Measurements from ENCODE around the gene P2RX1. TPM values are rescaled to one million over a fixed set of nuclear protein-coding genes. Genes with fewer than 3 reads are reported as not detected.

P2RX1 gene
- total RNA-seq, 1 experiment from 2014 or later, result not detected

GRCh38 chr17:3894911-3895343 lies 21.3 kb downstream of the P2RX1 start:
- in situ Hi-C loops (cut with HindIII; ENCODE audit: low pct_unique_long_range_greater_than_20kb, low sequenced_read_pairs), result no loop called here
- DNase-seq (ENCODE audit: low read depth), result peak; percentile 41

GRCh38 chr17:3894188-3894587 lies 22.1 kb downstream of the P2RX1 start:
- no peak for DNase-seq (ENCODE audit: low read depth)
- in situ Hi-C loops (cut with HindIII; ENCODE audit: low pct_unique_long_range_greater_than_20kb, low sequenced_read_pairs), result no loop called here

- in situ Hi-C loops (cut with HindIII; ENCODE audit: low pct_unique_long_range_greater_than_20kb, low sequenced_read_pairs), result no loop called here
- no peak for DNase-seq (ENCODE audit: low read depth)
These were observed 22.5 kb downstream of the P2RX1 start for GRCh38 chr17:3893720-3894116.

GRCh38 chr17:3893003-3893719 lies 23.1 kb downstream of the P2RX1 start, which contains the start of gene CAMKK1:
Gene CAMKK1 (minus strand): TSS chr17:3893053. CDS start chr17:3885687, 7,366 bp downstream.
- in situ Hi-C loops (cut with HindIII; ENCODE audit: low pct_unique_long_range_greater_than_20kb, low sequenced_read_pairs), result no loop called here
- peak; percentile 92 for DNase-seq (ENCODE audit: low read depth)

GRCh38 chr17:3892095-3892998 lies 23.9 kb downstream of the P2RX1 start:
- peak; percentile 94 for DNase-seq (ENCODE audit: low read depth)
- in situ Hi-C loops (cut with HindIII; ENCODE audit: low pct_unique_long_range_greater_than_20kb, low sequenced_read_pairs), result no loop called here

GRCh38 chr17:3891626-3892094 lies 24.6 kb downstream of the P2RX1 start:
- DNase-seq (ENCODE audit: low read depth), result no peak
- in situ Hi-C loops (cut with HindIII; ENCODE audit: low pct_unique_long_range_greater_than_20kb, low sequenced_read_pairs), result no loop called here

GRCh38 chr17:3890878-3891219 lies 25.4 kb downstream of the P2RX1 start:
- in situ Hi-C loops (cut with HindIII; ENCODE audit: low pct_unique_long_range_greater_than_20kb, low sequenced_read_pairs), result no loop called here
- DNase-seq (ENCODE audit: low read depth), result no peak

GRCh38 chr17:3890082-3890877 lies 26.0 kb downstream of the P2RX1 start:
- in situ Hi-C loops (cut with HindIII; ENCODE audit: low pct_unique_long_range_greater_than_20kb, low sequenced_read_pairs), result no loop called here
- DNase-seq (ENCODE audit: low read depth), result peak; percentile 94

- in situ Hi-C loops (cut with HindIII; ENCODE audit: low pct_unique_long_range_greater_than_20kb, low sequenced_read_pairs), result no loop called here
- no peak for DNase-seq (ENCODE audit: low read depth)
These were observed 26.8 kb downstream of the P2RX1 start for GRCh38 chr17:3889325-3890012.

GRCh38 chr17:3888343-3889171 lies 27.7 kb downstream of the P2RX1 start:
- in situ Hi-C loops (cut with HindIII; ENCODE audit: low pct_unique_long_range_greater_than_20kb, low sequenced_read_pairs), result no loop called here
- peak; percentile 91 for DNase-seq (ENCODE audit: low read depth)

- no peak for DNase-seq (ENCODE audit: low read depth)
- in situ Hi-C loops (cut with HindIII; ENCODE audit: low pct_unique_long_range_greater_than_20kb, low sequenced_read_pairs), result no loop called here
These were observed 28.5 kb downstream of the P2RX1 start for GRCh38 chr17:3887804-3888203.

GRCh38 chr17:3887394-3887793 lies 28.9 kb downstream of the P2RX1 start:
- in situ Hi-C loops (cut with HindIII; ENCODE audit: low pct_unique_long_range_greater_than_20kb, low sequenced_read_pairs), result no loop called here
- no peak for DNase-seq (ENCODE audit: low read depth)

GRCh38 chr17:3886776-3887175 lies 29.5 kb downstream of the P2RX1 start:
- in situ Hi-C loops (cut with HindIII; ENCODE audit: low pct_unique_long_range_greater_than_20kb, low sequenced_read_pairs), result no loop called here
- no peak for DNase-seq (ENCODE audit: low read depth)

GRCh38 chr17:3885970-3886369 lies 30.3 kb downstream of the P2RX1 start:
- no peak for DNase-seq (ENCODE audit: low read depth)
- in situ Hi-C loops (cut with HindIII; ENCODE audit: low pct_unique_long_range_greater_than_20kb, low sequenced_read_pairs), result no loop called here

GRCh38 chr17:3885271-3885670 lies 31.0 kb downstream of the P2RX1 start:
- no peak for DNase-seq (ENCODE audit: low read depth)
- in situ Hi-C loops (cut with HindIII; ENCODE audit: low pct_unique_long_range_greater_than_20kb, low sequenced_read_pairs), result no loop called here

GRCh38 chr17:3884188-3884587 lies 32.1 kb downstream of the P2RX1 start:
- DNase-seq (ENCODE audit: low read depth), result no peak
- in situ Hi-C loops (cut with HindIII; ENCODE audit: low pct_unique_long_range_greater_than_20kb, low sequenced_read_pairs), result no loop called here

GRCh38 chr17:3882276-3882675 lies 34.0 kb downstream of the P2RX1 start:
- DNase-seq (ENCODE audit: low read depth), result no peak
- in situ Hi-C loops (cut with HindIII; ENCODE audit: low pct_unique_long_range_greater_than_20kb, low sequenced_read_pairs), result no loop called here

All from Caki2 (cell line).